Renal cortical epithelial cell (primary cell): ENCODE data around the gene ITPR2. TPM values are rescaled to one million over a fixed set of nuclear protein-coding genes. Genes with fewer than 3 reads are reported as not detected.
"Not testable (repeated sequence)": the region's sequence is repeated elsewhere in the genome, so short reads cannot be mapped to it uniquely, and the experiment has no call there.

Experiments
- DNase-seq: peaks from one replicate; pipeline ENCODE4 v3.0.0-alpha.2; 2011; ENCODE audit warnings: low read depth
- total RNA-seq: library from RNA; depleted of rRNA; stranded (reverse); fragments of >200 nt; gene quantifications from 2 replicates; pipeline ENCODE4 v1.2.3, GENCODE V29; 2014

ITPR2 gene
- total RNA-seq, 1 donor from 2014 or later, result 51.6 TPM

DNA sequence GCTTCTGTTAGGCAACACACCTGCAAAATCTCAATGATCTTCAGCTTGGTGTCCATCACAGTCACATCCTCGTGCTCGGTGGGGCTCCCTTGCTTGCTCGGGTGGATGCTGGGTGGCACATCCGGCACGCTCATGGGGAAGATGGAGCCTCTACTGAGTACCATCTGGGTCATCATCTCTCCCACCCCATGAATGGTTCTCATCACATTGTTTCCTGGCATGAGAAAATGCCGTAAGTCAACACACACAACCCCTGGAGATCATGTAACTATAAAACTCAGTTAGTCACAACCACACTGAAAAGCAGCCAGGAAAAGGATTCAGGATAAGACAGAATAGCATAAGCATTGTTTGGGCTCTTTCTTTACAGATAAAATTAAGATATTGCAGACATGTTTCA, 201.1 kb downstream of the ITPR2 start:
- DNase-seq, result peak; percentile 18

DNA sequence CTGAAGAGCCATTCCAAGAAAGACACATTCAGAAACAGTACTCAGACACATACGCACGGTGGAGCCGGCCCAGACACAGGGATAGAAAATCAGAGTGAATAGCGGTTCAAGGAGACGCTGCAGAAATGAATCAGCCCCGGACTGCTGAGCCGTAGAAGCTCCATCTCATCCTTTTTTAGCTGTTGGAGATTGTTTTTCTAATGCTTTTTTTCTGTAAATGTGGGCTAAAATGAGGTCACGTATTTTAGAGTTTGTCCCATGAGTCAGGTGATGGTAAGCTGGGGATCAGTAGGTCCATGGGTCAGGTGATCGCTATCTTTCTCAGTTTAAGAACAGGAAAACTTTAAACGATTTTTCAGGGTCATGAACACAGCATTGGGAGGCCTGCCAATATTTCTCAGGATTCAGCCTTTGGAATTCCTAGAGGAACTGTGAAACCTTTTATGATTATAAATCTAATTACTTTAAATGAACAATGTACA, 202.4 kb downstream of the ITPR2 start:
- DNase-seq, result peak; percentile 96

DNA sequence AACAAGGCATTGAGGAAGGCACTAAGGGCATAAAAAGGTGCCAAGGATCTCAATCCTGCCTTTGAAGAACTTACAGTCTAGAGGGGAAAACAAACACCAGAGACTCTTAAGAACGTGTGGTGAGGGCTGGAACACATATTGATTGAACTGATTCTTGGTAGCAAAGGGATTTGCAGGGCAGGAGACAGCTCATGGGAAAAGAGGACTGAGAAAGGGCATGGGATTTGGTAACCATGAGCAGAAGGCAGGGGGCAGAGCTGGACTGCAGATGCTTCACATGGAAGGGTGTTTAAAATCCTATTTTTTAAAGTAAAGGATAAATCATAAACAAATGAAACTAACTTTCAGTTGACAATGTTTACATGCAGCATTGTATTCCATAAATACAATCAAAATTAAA, 203.1 kb downstream of the ITPR2 start:
- DNase-seq, result peak; percentile 46

DNA sequence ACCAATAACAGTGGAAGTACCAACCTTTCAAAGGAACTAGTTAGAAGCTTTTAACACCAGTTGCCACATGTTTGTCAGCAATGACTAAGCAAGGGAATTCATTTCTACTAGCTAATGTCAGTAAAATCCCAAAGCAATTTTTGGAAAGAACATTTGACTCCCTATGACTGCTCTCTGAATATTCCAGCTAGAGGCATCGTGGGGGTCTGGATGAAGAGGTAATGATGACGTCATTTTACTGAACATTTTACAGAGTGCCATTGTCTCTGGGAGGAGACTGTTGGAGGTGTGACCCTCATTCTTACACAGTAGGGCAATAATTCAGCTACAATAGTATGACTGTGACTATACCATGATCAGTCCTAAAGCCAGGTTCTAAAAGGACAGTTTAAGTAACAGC, 204.8 kb downstream of the ITPR2 start:
- no peak for DNase-seq

DNA sequence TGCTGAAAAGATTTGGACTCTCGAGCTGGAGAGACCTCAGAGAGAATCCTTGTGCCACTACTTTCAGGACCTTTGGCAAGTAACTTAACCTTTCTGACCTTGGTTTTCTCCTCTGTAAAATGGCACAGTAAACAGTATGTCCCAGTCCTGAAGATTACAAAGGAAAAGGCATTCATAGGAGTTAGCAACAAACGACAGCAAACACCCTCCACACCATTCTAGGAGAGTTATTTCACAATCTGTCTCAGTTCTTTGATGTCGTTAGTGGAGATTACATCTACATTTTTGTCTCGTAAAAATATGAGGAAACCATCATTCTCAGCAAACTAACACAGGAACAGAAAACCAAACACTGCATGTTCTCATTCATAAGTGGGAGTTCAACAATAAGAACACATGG, 205.7 kb downstream of the ITPR2 start:
- DNase-seq, result no peak

DNA sequence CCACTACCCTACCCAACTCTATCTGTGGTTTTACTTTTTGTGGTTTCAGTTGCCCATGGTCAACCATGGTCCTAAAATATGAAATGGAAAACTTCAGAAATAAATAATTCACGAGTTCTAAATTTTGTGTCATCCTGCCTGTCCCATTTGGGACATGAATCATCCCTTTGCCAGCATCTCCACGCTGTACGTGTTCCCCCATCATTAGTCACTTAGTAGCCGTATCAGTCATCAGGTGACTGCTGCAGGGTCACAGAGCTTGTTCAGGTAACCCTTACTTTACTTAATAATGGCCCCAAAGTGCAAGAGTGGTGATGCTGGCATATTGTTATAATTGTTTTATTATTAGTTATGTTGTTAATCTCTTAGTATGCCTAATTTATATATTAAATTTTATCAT, 209.9 kb downstream of the ITPR2 start:
- DNase-seq, result no peak

GRCh38 chr12:26622601-26623000, 210.4 kb downstream of the ITPR2 start:
- DNase-seq, result no peak

DNA sequence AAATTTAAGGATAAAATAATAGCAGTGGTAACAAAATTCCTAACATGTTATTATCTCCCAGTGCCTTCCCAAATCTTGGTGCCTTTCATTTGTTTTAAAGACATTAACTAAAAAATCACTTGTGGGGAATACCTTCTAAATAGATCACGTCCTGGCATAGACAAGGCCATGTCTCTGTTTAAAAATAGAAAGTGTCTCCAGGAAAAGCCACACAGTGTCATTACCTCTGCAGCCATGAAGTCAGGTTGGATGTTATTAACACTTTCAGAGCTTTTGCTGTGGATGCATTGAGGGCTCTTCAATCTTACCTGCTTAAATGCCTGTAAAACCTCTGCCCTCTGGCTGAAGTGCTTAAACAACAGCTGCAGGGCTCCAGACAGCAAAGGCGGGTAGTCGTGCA, 211.1 kb downstream of the ITPR2 start:
- no peak for DNase-seq

- DNase-seq, result no peak
Measured at GRCh38 chr12:26620907-26621306, 212.1 kb downstream of the ITPR2 start.

GRCh38 chr12:26617513-26617912, 215.5 kb downstream of the ITPR2 start:
- DNase-seq, result no peak

- peak; percentile 23 for DNase-seq
Measured at GRCh38 chr12:26614011-26614616, 218.9 kb downstream of the ITPR2 start.

DNA sequence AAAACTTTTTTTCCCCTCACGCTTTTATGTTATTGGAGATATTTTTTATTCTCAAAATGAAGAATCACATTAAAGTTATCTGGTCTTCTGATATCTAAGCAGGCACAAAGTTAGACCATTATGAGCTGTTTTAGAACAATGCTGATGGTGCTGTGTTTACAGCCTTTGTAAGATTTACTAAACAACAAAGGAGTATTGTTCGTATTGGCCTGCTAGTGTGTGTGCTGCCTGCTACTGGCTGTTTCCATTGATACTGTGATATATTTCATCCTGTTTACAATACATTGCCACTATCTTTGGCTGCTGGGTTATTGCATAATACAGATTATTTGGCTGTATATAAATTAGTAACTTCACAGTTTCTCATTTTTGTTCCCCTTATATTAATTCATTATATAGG, 220.8 kb downstream of the ITPR2 start:
- DNase-seq, result no peak

GRCh38 chr12:26611598-26611997, 221.4 kb downstream of the ITPR2 start:
- no peak for DNase-seq

- DNase-seq, result no peak
Measured at GRCh38 chr12:26610774-26611173, 222.2 kb downstream of the ITPR2 start.

DNA sequence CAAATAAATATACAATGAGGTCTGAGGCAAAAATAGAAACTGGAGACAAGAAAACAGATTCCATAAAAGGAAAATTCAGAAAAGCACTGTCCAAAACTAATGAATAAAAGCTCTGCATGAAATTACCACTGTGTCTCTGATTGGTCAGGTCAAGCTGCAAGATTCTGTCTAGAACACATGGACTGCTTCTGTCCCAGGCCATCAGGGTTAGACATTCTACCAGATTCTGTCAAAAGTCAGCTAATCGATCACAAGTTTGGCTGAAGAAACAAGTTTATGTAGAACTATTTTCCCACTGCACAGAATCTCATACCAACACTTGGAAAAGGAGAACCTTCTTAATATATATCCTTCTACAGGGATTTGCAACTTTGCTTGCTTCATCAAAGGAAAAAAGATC, 223.0 kb downstream of the ITPR2 start:
- no peak for DNase-seq

DNA sequence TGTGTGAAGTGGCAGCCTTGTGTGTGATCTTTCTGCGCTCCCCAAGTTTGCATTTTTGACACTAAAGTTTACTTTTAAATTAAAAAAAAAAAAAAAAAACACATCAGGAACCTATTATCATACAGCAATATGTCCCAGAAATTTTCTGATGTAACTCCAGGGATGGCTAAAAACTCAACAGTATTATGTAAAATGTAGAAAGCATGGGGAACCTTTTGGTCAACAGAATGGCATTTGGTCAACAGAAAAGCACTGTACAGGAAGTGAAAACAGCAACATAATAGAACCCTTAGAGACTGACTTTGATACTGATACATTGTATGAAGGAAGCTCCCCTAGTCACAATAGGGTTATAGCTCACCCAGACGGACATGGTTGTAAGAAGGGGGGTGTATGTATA, 224.3 kb downstream of the ITPR2 start:
- DNase-seq, result no peak

DNA sequence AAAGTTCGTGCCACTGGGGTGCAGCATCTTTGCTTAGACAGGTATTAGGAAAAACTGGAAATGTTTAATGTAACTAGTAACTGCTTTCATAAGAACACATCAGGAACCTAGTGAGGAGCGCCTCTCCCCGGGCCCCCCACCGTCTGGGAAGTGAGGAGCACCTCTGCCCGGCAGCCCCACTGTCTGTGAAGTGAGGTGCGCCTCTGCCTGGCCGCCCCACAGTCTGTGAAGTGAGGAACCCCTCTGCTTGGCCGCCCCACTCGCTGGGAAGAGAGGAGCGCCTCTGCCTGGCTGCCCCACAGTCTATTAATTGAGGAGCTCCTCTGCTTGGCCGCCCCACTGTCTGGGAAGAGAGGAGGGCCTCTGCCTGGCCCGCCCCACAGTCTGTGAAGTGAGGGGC, 224.7 kb downstream of the ITPR2 start:
- no peak for DNase-seq

- DNase-seq, result no peak
Measured at GRCh38 chr12:26606911-26607310, 226.1 kb downstream of the ITPR2 start.

DNA sequence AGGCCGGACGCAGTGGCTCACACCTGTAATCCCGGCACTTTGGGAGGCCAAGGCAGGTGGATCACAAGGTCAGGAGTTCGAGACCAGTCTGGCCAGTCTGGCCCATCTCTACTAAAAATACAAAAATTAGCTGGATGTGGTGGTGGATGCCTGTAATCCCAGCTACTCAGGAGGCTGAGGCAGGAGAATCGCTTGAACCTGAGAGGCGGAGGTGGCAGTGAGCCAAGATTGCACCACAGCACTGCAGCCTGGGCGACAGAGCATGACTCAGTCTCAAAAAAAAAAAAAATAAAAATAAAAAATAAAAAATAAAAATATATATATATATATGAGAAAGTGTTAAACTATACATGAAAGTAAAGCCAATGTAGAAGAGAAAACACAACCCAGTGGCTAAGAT, 228.2 kb downstream of the ITPR2 start:
- DNase-seq, result not testable (repeated sequence)

DNA sequence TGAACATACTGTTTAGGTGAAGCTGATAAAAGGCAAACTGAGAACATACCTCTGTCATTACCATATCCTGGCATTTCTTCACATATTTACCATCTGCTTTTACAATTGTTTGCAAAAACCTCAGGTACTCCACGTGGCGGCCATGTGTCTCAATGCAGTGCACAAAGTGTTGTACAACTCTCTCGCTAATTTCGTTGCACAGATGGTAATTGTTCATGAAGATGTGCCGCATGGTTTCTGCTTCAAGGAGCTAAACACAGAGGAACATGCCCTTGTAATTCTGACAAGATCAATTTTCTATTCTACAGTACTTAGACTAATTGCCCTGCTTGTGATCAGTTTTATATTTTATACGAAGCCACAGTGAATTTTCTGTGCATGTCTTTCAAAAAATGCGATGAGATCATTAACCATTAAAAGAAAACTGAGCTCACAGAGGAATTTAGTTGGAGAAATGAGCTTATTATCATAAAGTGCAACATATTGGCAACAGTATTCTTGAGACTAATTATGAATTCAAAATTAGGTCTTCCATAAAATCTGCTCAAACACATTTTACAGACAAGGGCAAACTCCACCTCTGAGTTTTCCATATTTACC, 233.8 kb downstream of the ITPR2 start:
- DNase-seq, result no peak

GRCh38 chr12:26595806-26596205, 237.2 kb downstream of the ITPR2 start:
- DNase-seq, result no peak

GRCh38 chr12:26580619-26581018, 252.4 kb downstream of the ITPR2 start:
- DNase-seq, result no peak

GRCh38 chr12:26576266-26576665, 256.7 kb downstream of the ITPR2 start:
- no peak for DNase-seq
